SKM-1 treated with dmso at 0.1 percent for 144 hours (cell line): ENCODE measurements around the gene HEXB.
"Not testable (repeated sequence)": the region's sequence is repeated elsewhere in the genome, so short reads cannot be mapped to it uniquely, and the experiment has no call there.

Experiments
- DNase-seq: peaks from one replicate; lab custom pipeline; 2025; ENCODE audit not compliant: unreplicated experiment; lab: John Stamatoyannopoulos, UW

HEXB gene

GRCh38 chr5:74657165-74657564 lies 27.9 kb upstream of the HEXB start:
- DNase-seq = no peak

DNA sequence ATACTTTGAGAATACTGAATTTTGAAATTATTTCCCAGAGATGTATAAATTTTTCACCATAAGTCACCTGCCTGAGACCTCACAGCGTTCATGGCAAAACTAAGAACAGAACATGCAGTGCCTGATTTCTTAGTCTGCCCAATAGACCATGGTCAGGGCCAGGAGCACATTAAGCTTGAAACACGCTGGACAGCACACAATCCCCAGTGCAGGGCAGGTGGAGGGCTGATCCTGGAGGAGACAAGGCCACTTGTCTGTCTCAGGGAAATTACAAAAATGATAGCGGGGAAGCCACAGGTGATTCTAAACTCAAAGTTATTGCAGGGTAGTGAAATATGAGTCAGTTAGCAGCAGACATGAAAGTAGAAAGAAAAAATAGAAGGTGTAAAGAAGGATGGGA lies 25.9 kb upstream of the HEXB start:
- DNase-seq = no peak

DNA sequence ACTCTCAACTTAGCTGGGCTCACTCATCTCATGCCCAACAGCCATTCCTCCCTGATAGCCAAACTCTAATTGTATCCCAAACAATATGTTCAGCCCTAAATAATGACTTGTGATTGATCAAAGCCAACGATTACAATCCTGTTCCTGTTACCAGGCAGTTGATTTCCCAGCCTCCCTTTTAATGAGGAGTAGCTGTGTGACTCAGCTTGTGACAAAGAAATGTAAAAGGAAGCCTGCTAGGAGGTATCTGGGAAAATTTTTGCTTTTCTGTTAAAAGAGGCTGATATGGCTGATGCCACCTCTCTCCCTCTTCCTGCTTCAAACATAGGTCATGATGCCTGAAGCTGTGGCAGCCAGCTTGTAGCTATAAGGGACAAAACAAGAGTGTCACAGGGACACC lies 24.9 kb upstream of the HEXB start:
- no peak for DNase-seq

DNA sequence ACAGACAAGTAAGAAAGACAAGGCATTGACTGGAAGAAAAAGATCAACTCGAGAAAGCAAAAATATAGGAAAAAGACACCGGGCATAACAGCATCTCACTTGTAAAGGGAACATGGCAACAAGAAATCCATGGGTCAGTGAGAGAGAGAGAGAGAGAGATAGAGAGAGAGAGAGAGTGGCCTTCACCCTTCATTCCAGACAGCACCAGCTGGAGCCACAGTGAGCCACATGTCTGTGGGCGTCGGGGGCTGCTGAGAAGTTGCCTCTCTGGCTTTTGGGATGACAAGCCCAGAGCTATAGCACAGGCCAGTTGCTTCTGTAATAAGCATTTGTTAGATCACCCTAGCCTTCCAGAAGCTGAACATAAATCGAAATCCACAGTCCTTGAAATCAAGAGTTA lies 24.2 kb upstream of the HEXB start:
- DNase-seq = no peak

GRCh38 chr5:74664551-74664950 lies 20.5 kb upstream of the HEXB start:
- DNase-seq = no peak

GRCh38 chr5:74665273-74665672 lies 19.8 kb upstream of the HEXB start:
- no peak for DNase-seq

GRCh38 chr5:74665816-74666215 lies 19.2 kb upstream of the HEXB start:
- no peak for DNase-seq

- DNase-seq = no peak
Observed at GRCh38 chr5:74667396-74667795, 17.6 kb upstream of the HEXB start.

- DNase-seq = no peak
Observed at GRCh38 chr5:74669821-74670220, 15.2 kb upstream of the HEXB start.

DNA sequence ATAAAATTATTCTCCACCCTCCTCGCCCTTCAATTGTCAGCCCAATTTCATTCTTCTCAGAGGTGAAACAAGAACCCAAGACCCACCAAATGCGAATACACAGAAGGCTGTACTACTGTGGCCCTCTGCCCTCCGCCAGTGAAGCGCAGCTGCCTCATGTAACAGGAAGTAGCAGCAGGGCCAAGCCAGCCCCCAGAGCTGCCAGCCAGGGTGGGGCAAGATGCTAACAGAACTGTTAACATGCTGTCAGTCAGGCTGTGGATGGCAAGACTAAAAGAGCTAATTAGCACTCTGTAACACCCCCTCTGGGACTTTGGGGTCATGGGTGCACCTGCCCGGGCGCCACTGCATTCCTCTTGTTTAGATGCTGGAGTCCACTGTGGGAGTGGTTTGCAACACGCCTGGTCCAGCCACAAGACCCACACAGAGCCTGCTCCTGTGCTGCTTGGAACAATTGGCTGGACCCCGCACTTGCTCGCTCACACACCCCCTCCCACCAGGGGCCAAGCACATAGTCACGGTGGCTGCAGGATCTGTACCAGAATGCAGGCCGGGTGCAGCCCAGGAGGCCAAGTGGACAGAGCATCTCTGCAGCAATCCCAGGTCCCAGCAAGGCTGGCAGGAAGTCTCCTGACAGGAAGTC lies 14.5 kb upstream of the HEXB start:
- no peak for DNase-seq

- DNase-seq = no peak
Observed at GRCh38 chr5:74672215-74672877, 12.7 kb upstream of the HEXB start.

DNA sequence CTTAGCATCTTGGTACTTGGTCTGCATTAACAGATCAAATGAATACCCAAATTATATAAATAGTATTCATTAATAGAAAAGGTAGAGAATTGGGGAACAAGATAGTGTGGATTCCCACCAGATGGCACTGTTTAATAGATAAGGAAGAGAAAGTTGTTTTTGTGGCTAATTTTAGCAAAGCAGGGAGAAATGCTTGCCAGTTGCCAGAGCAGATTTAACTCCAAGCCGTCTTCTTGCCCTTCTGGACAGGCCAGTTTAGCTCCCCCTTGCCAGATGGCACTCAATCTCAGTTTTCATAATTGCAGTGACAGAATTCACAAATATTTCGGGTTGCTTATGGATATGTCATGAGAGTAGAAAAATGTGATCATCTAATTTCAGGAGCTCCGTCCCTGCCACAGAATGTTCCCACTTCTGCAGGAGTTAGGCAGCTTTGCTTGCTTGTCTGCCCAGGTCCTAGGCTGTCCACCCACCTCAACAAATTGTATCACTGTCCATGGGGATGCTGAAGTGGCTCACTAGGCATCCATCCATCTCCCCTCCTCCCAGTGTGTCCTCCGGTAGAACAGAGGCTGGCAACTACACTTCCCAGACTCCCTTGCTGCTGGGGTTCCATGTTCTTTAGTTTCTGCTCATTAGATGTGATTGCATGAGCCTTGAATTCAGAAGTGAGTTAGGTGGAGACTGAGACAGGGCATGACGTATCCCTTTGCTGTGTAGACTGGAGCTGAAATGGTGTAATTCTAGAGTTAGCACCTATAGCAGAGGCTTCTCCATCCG lies 11.8 kb upstream of the HEXB start:
- DNase-seq = no peak

DNA sequence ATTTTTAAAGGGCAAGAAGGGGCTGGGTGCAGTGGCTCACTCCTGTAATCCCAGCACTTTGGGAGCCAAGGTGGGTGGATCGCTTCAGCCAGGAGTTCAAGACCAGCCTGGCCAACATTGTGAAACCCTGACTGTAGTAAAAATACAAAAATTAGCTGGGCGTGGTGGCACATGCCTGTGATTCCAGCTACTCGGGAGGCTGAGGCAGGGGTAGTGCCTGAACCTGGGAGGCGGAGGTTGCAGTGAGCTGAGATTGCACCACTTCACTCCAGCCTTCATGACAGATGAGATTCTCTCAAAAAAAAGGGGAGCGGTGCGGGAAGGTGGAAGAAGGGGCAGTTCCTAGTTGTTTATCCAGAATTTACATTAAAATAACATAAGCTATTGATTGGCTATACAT lies 8.6 kb upstream of the HEXB start:
- not testable (repeated sequence) for DNase-seq

DNA sequence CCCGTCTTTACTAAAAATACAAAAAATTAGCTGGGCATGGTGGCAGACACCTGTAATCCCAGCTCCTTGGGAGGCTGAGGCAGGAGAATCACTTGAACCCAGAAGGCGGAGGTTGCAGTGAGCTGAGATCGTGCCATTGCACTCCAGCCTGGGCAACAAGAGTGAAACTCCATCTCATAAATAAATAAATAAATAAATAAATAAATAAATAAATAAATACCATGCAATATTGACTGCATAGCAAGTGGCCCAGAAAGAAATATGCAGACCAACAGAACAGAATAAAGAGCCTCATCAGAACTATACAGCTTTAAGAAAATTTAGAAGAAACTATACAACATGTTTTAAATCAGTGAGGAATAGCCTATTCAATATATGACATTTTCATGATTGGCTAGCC lies 6.9 kb upstream of the HEXB start:
- DNase-seq = not testable (repeated sequence)

GRCh38 chr5:74679300-74679699 lies 5.7 kb upstream of the HEXB start:
- DNase-seq = not testable (repeated sequence)

DNA sequence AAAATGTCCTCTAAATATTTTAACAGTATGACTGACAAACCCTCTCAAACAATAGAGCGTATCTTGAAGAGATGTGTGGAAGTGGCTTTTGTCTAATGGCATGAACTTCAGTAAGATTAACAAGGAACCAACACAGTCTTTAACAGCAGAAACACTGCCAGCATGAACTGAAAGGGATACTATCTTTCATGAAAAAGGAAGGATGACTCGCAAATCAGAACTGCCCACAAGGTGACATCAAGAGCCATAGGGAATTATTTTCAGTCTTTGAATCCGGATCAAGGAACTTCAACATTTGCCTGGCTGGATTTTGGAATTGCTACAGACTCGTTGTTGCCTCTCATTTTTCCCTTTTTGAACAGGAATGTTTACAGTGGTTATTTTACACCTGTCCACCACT lies 5.1 kb upstream of the HEXB start:
- DNase-seq = no peak

- no peak for DNase-seq
Observed at GRCh38 chr5:74685979-74686631, 1.1 kb downstream of the HEXB start.

DNA sequence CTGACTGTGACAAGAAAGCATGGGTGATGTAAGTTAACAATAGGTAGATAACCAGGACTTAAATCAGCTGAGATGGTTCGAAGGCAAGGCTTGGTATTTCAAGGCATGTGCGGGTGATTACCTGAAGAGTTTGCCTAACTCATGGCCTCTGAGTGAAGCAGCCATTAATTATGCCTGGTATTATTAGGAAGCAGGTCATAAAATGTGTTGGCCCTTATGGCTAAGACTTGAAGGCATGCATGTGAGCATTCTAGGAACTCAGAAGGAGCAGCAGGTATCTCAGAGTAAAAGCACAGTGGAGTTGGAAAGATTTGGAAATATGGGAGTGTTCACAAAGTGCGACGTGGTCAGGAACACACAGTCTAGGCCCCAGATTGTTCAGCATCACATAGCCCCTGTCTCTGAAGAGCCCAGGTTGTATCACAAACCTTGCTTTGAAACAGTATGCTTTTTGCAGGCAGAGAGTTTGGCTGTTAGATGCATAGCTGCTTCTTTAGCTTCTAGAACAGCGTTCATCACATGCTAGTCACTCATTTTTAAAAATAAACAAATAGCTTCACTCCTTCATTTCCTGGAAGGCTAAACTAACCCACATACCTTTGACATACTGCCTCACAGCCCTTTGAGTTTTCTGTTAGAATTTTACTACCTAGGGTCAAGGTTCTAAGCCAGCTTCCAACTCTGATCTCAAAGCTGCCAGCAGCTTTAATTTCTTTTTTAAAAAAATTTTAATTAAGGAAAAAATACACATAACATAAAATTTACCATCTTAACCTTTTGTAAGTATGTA lies 2.1 kb downstream of the HEXB start:
- DNase-seq = no peak

DNA sequence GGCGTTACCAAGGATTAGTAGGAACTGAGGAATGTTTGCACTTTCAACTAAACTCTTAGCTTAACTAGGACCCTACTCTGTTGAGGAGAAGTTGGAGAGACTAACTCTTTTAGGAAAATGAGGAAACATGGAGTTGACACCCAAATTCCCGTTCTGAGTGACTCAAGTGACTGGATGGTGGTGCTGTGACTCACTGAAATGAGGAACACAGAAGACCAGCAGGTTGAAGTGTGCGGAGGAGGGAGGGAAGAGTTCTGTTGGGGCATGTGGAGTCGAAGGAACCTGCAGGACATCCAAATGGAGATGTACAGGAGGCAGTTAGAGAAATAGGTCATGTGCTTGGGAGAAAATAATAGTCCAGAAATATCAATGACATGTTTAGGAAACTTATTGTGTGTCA lies 8.2 kb downstream of the HEXB start:
- no peak for DNase-seq

DNA sequence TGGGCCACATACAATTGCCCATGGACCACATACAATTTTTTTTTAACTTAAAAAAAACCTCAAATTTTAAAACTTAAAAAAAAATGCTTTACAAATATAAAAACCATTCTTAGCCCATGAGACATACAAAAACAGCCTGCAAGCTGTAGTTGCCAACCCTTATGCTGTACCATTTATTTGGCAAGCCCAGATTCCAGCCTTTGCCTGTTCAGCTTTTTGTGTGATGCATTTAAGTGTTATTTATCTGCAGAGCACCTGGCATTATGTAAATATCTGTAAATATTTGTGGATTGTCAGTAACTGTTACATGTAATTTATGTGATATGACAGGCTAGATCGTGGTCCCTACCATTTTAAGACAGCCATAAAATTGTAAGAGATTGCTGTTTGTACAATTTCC lies 32.6 kb downstream of the HEXB start:
- no peak for DNase-seq

DNA sequence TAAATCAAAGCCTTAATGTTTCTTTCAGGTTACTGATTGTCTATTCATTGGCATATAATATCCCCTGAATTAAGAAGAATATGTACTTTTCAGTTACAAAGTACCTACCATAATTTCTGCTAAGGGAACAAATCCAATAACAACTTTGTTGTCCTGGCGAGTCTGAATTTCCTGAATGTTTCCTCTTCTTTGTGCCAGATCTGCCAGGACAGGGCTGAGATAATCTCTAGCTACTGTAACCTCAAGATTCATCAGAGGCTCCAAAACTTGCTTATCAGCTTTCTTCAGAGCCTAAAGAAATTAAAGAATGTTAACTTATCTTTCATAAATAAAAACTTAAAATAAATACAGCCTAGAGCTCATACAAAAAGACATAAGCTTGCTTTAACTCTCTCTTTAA lies 37.2 kb downstream of the HEXB start:
- DNase-seq = no peak
